GM21447 (cell line): ENCODE data around the gene PROSER2.
A peak's percentile ranks its signal among the peaks of the same experiment; 100 is the strongest.

ENCODE experiments used
- ATAC-seq: cut with Tn5 transposase; IDR thresholded peaks from one replicate; pipeline ENCODE4 v1.9.1; 2021; ENCODE audit not compliant: unreplicated experiment

The PROSER2 gene, protein sequence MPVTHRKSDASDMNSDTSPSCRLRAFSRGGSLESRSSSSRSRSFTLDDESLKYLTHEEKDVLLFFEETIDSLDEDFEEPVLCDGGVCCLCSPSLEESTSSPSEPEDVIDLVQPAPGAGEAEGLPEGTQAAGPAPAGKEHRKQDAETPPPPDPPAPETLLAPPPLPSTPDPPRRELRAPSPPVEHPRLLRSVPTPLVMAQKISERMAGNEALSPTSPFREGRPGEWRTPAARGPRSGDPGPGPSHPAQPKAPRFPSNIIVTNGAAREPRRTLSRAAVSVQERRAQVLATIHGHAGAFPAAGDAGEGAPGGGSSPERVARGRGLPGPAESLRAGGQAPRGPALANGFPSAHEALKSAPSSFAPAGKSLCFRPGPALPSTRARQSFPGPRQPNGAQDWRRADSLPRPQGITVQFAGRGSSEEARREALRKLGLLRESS

GRCh38 chr10:11823122-11823988, at the start of gene PROSER2:
Gene PROSER2, plus strand, starts transcription at chr10:11823356. Its CDS starts 28,722 bp downstream, at chr10:11852078.
- peak; percentile 51 for ATAC-seq

- no peak for ATAC-seq
Observed at GRCh38 chr10:11773761-11774441, 49.3 kb upstream of the PROSER2 start.

DNA sequence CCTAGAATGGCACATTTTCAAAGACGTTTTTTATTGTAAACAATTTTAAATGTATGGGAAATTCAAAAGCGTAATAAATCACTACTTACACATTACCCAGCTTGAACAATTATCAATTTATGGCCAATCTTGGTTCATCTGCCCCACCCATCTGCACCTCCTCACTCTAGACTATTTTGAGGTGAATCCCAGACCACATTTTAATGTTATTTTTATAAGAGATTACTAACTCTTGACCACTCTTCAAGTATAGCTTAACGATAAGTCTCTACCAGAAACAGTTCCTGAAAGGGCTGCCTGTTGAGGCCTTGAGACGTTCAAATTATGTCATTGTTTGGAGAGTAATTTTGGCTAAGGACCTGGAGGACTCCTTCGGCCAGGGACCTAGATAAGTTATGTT, 47.7 kb upstream of the PROSER2 start:
- no peak for ATAC-seq

- no peak for ATAC-seq
Observed at GRCh38 chr10:11776080-11776479, 47.1 kb upstream of the PROSER2 start.

- ATAC-seq, result no peak
Observed at GRCh38 chr10:11781114-11781513, 42.0 kb upstream of the PROSER2 start.

DNA sequence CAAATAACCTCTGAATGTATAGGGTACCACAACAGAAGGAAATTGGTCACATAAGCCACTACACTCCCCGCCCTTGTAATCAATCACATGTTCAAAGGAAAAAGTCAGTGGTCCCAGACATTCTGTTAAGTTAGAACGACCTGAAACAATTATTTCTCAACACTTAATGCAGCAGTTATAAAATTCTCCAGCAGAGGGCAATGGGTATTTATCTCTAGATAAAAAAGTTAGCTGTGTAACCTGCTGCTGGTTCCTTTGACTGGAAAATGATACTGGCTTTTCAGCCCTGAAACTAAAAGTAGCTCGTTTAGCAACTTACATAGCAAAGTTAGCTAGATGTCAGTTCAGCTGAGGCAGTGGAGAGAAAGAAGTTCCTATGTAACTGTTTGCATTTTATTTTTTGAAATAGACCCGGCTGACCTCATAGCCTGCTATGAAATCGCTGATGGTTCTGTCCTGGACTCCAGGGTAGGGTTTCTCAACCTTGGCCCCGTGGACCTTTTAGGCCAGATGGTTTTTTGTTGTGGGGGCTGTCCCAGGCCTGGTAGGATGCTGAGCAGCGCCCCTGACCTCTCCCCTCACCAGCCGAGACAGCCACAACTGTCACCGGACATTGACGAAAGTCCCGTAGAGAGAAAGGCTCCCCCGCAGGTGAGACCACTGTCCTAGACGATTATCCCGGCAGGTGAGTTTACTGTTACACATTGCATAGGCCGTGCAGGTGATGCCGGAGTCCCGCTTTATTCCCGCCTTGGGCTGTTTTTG, 40.2 kb upstream of the PROSER2 start:
- no peak for ATAC-seq

- no peak for ATAC-seq
Observed at GRCh38 chr10:11783558-11783865, 39.6 kb upstream of the PROSER2 start.

- ATAC-seq, result no peak
Observed at GRCh38 chr10:11787374-11787773, 35.8 kb upstream of the PROSER2 start.

GRCh38 chr10:11787846-11788245, 35.3 kb upstream of the PROSER2 start:
- no peak for ATAC-seq

DNA sequence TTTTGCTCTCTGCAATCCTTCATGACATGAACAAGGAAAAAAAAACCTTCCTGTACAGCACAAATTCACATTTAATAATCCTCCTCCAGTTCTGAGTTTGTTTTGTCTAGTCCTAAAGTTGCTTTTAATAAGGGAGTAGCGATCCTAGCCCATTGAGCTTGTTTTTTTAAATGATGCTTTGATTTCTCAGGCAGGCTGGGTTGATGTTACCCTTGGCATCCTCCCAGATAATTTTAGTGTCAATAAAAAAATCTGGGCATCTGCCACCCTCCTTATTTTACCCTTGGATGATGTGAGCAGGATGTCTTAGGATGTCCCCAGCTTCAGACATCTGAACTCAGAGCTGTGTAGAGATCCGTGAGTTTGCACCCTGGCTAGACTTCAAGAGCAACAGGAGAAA, 33.9 kb upstream of the PROSER2 start:
- no peak for ATAC-seq

- ATAC-seq, result no peak
Observed at GRCh38 chr10:11789956-11790355, 33.2 kb upstream of the PROSER2 start.

DNA sequence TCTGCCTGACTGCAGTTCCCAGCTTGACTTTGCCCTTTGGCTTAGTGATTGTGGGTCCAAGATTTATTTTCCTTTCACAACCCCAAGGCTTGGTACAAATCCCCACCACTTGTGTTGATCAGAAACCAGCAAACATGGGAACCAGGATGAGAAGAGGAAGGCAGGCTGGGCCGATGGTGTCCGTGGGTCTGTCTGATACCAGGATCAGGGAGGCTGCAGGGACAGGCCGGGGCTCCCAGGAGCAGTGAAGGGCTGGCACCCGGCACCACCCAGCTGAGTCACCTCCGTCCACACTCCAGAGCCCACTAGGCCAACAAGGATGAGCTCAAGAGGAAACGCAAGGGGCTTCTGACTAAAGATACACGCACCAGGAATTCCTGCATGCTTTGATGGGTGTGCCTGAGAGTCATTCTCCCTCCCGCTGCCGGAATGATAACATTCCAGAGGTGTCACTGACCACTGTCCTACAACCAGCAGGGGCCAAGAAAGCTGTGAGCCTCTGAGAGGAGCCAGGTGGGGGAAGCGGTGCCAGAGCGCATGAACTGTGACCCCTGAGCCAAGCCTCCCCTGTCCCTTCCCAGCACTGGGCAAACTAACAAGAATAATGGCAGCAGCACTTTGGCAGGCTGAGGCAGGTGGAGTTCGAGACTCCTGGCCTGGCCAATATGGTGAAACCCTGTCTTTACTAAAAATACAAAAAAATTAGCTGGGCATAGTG, 29.2 kb upstream of the PROSER2 start:
- ATAC-seq, result no peak

DNA sequence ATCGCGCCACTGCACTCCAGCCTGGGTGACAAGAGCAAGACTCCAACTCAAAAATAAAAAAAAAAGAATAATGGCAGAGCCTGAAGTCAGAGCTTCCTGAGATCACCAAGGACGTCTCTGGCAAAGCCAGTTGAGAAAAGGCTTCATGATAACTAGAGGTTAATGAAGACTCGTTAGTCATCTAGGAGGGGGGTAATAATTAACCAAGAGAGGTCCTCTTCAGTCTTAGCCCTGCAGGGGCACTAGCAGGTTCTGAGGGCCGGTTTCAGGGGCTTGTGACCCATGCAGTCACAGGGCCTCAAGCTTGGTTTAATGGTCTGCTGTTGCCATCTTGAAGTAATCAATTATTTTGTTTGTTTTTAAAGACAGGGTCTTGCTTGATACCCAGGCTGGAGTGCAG, 28.6 kb upstream of the PROSER2 start:
- ATAC-seq, result no peak

- no peak for ATAC-seq
Observed at GRCh38 chr10:11795101-11795920, 27.8 kb upstream of the PROSER2 start.

DNA sequence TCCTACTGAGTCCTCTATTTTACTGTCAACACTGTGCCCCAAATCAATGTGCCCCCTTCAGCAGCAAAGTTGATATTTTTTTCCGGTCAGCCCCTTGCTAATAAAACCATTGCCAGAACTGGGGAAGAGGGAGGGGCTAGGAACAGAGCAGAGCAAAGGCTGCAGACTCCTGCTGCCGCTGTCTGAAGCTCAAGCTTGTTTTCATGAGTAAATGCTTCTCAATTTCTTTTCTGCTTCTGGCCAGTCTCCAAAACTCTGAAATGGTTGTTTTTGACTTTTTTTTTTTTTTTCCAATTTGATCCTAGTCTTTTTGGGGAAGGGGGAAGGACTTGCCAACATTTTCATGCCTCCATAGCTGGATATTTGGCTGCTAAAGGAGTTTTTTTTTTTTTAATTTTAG, 26.7 kb upstream of the PROSER2 start:
- ATAC-seq, result no peak

GRCh38 chr10:11797281-11797680, 25.9 kb upstream of the PROSER2 start:
- ATAC-seq, result no peak

DNA sequence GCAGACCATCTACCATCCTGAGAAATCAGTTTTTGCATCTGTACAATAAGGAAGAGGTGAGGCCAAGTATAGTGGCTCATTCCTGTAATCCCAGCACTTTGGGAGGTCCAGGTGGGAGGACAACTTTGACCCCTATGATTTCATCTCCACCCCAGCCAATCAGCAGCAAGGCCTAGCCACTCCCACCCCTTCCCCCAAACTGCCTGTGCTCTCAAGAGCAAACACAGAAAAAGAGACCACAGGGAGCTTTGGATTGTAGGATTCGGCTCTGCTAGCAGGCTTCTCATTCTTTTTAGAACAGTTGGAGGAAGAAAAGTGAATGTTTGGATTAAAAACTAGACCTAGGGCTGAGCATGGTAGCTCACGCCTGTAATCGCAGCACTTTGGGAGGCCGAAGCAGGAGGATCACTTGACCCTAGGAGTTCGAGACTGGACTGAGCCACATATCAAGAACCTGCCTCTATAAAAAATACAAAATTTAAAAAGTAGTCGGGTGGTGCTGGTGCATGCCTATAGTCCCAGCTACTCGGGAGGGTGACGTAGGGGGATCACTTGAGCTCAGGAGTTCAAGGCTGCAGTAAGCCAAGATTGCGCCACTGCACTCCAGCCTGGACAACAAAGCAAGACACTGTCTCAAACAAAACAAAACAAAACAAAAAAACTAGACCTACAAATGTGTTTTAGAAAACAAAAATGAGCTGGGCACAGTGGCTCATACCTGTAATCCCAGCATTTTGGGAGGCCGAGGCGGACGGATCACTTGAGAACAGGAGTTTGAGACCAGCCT, 25.1 kb upstream of the PROSER2 start:
- ATAC-seq, result no peak

DNA sequence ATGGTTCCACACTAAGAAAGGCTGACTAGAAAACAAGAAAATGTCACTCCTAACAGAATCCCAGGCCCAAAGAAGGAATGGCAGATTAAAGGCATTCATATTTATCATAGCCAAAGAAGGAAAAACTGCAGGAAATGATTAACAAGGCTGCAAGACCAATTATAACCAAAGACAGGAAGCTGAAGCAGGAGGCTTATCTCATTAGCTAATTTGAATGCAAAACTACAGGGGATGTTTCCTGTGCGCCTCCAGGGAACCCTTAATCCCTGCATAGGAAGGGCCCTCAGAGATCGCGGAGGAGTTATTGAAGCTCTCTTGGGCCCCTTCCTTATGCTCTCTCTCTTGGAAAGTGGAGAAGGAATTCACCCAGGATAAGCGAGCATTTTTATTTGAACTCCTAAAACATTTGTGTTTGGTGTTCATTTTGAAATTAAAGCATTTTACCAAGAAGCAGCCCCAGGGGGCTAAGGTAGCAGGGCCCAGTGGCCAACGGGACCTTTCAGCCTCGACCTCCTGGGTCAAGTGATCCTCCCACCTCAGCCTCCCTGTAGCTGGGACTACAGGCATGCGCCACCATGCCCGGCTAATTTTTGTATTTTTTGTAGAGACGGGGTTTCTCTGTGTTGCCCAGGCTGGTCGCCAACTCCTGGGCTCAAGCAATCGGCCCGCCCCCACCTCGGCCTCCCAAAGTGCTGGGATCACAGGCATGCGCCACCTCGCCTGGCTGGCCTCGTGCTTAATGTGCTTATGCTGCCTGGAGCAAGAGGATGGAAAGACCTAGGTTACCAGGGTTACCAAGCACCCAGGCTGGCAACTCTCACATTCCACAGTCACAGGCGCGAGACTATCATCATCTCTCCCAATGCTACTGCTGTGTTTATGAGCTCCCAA, 24.1 kb upstream of the PROSER2 start:
- ATAC-seq, result no peak
